GM12873 (cell line): ENCODE data around the gene PAQR7.

ENCODE experiments used
- TF ChIP-seq, protein P1 (sequence below): IDR thresholded peaks from 2 replicates; pipeline ENCODE4 v1.5.1; 2012; ENCODE audit warnings: low read depth, mild to moderate bottlenecking, moderate library complexity, low read length, control low read depth; ENCODE audit not compliant: insufficient read depth; ENCODE audit errors: missing control alignments

The PAQR7 gene

DNA sequence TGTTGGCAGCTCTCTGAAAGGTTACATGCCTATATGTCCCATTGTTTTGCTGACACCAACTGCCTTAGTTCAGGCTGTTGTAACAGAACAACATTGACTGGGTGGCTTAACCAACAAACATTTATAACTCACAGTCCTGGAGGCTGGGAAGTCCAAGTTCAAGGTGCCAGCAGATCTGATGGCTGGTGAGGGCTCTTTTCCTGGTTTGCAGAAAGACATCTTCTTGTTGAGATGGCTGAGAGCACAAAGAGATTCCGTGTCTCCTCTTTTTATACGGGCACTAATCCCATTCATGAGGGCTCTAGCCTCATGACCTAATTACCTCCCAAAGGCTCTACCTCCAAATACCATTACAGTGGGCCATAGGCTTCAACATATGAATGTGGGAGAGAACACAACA lies 41.0 kb upstream of the PAQR7 start:
- TF ChIP-seq, protein P1, sequence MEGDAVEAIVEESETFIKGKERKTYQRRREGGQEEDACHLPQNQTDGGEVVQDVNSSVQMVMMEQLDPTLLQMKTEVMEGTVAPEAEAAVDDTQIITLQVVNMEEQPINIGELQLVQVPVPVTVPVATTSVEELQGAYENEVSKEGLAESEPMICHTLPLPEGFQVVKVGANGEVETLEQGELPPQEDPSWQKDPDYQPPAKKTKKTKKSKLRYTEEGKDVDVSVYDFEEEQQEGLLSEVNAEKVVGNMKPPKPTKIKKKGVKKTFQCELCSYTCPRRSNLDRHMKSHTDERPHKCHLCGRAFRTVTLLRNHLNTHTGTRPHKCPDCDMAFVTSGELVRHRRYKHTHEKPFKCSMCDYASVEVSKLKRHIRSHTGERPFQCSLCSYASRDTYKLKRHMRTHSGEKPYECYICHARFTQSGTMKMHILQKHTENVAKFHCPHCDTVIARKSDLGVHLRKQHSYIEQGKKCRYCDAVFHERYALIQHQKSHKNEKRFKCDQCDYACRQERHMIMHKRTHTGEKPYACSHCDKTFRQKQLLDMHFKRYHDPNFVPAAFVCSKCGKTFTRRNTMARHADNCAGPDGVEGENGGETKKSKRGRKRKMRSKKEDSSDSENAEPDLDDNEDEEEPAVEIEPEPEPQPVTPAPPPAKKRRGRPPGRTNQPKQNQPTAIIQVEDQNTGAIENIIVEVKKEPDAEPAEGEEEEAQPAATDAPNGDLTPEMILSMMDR = no peak

- TF ChIP-seq, protein P1 = no peak
Measured at GRCh38 chr1:25914074-25914995, 38.8 kb upstream of the PAQR7 start.

GRCh38 chr1:25913206-25913605 lies 37.7 kb upstream of the PAQR7 start:
- TF ChIP-seq, protein P1 = no peak

GRCh38 chr1:25912076-25912831 lies 36.7 kb upstream of the PAQR7 start:
- TF ChIP-seq, protein P1 = no peak

DNA sequence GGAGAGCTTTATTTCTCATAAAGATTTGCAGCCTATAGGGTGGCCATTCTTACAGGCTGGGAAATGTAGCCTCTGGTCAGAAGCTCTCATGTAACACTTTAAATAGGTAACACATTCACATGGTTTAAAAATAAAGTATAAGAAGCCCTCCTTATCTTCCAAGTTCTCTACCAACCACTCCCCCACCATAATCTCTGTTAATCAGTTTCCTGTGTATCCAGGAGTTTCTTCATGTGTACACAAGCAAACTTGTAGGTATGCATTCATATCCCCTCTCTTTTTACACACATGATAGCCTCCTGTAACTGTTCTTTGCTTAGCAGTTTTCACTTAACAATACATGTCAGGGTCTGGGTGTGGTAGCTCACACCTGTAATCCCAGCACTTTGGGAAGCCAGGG lies 35.7 kb upstream of the PAQR7 start:
- TF ChIP-seq, protein P1 = no peak

DNA sequence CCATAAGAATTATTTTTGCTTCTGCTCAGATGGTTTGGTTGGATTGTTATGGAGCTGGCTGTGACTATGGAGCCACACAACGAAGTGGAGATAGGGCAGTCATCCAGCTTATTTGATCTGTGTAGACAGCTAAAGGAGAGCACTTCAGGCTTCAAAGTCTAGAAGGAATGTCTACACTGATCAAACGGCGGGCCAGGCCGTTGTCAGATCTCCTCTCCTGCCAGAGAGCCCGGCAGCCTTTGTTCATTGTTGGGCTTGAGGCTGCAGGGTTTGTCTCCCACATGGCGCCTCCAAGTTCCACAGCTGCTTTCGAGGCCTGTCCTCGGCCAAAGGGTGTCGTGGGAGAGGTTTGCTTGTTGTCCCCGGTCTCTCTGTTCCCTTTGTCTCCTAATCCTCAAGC lies 33.5 kb upstream of the PAQR7 start:
- TF ChIP-seq, protein P1 = no peak

GRCh38 chr1:25908161-25908560 lies 32.7 kb upstream of the PAQR7 start:
- TF ChIP-seq, protein P1 = no peak
